GM12878 (cell line): ENCODE data around the gene DCAF11. TPM values are rescaled to one million over a fixed set of nuclear protein-coding genes. Genes with fewer than 3 reads are reported as not detected.
A peak's percentile ranks its signal among the peaks of the same experiment; 100 is the strongest.

Experiments
- BACH1 ChIP-seq: fragments of 450-650 bp; IDR thresholded peaks from 2 replicates; pipeline ENCODE4 v1.6.1; 2017; ENCODE audit warnings: mild to moderate bottlenecking, borderline replicate concordance
- CBFB ChIP-seq: IDR thresholded peaks from 2 replicates; pipeline ENCODE4 v1.6.1; 2016; ENCODE audit warnings: antibody characterized with exemption, low read depth
- CHD2 ChIP-seq: IDR thresholded peaks from 2 replicates; pipeline ENCODE4 v1.6.1; 2011; ENCODE audit warnings: low read depth, low read length, improper control_type of control experiment, borderline replicate concordance
- CREM ChIP-seq: IDR thresholded peaks from 2 replicates; pipeline ENCODE4 v1.6.1; 2014; ENCODE audit warnings: antibody characterized with exemption, low read depth
- DPF2 ChIP-seq: fragments of 450-650 bp; IDR thresholded peaks from 2 replicates; pipeline ENCODE4 v1.6.1; 2017; ENCODE audit warnings: mild to moderate bottlenecking
- E2F4 ChIP-seq: IDR thresholded peaks from 2 replicates; pipeline ENCODE4 v1.6.1; 2012; ENCODE audit warnings: low read depth, low read length, improper control_type of control experiment
- EGR1 ChIP-seq, 2 experiments: IDR thresholded peaks; 1 replicate in 1 of 2; 2 replicates in 1 of 2; pipeline ENCODE4 v1.6.1; 2011 to 2012; ENCODE audit warnings: low read depth in 2 of 2, low read length in 2 of 2, borderline replicate concordance in 1 of 2, mild to moderate bottlenecking in 1 of 2, moderate library complexity in 1 of 2
- EZH2 ChIP-seq: IDR thresholded peaks from 2 replicates; pipeline ENCODE4 v1.6.1; 2012; ENCODE audit warnings: low read depth, mild to moderate bottlenecking, control low read depth, inconsistent platforms, low read length, borderline replicate concordance; ENCODE audit not compliant: control insufficient read depth
- FOS ChIP-seq: IDR thresholded peaks from 3 replicates; pipeline ENCODE4 v1.6.1; 2011; ENCODE audit warnings: borderline replicate concordance; ENCODE audit not compliant: insufficient read length; ENCODE audit errors: extremely low read depth
- HCFC1 ChIP-seq: fragments of 150-350 bp; IDR thresholded peaks from 2 replicates; pipeline ENCODE4 v1.6.1; 2014; ENCODE audit warnings: low read length
- IKZF1 ChIP-seq: fragments of 450-650 bp; conservative IDR thresholded peaks from 2 replicates; pipeline ENCODE4 v1.6.1; 2017; ENCODE audit warnings: antibody characterized with exemption, mild to moderate bottlenecking
- IRF3 ChIP-seq: fragments of 450-650 bp; IDR thresholded peaks from 2 replicates; pipeline ENCODE4 v1.6.1; 2014; ENCODE audit warnings: mild to moderate bottlenecking
- LARP7 ChIP-seq: fragments of 450-650 bp; IDR thresholded peaks from 2 replicates; pipeline ENCODE4 v1.6.1; 2017; ENCODE audit warnings: mild to moderate bottlenecking
- MLLT1 ChIP-seq: fragments of 450-650 bp; IDR thresholded peaks from 2 replicates; pipeline ENCODE4 v1.6.1; 2016; ENCODE audit warnings: mild to moderate bottlenecking
- NBN ChIP-seq: fragments of 450-650 bp; IDR thresholded peaks from 2 replicates; pipeline ENCODE4 v1.6.1; 2016
- NFXL1 ChIP-seq: fragments of 450-650 bp; IDR thresholded peaks from 2 replicates; pipeline ENCODE4 v1.6.1; 2017; ENCODE audit warnings: antibody characterized with exemption, mild to moderate bottlenecking, borderline replicate concordance
- PAX8 ChIP-seq: fragments of 450-650 bp; IDR thresholded peaks from 2 replicates; pipeline ENCODE4 v1.6.1; 2017; ENCODE audit warnings: mild to moderate bottlenecking, moderate library complexity
- POU2F2 ChIP-seq: IDR thresholded peaks from 3 replicates; pipeline ENCODE4 v1.6.1; 2011; ENCODE audit warnings: low read depth, mild to moderate bottlenecking, low read length, borderline replicate concordance
- RB1 ChIP-seq: fragments of 450-650 bp; formaldehyde crosslinking; IDR thresholded peaks from 2 replicates; pipeline ENCODE4 v1.6.1; 2017; ENCODE audit warnings: mild to moderate bottlenecking, borderline replicate concordance
- RBBP5 ChIP-seq: fragments of 200-600 bp; sonication (generic); conservative IDR thresholded peaks from 2 replicates; pipeline ENCODE4 v1.6.1; 2016
- RELB ChIP-seq: fragments of 450-650 bp; IDR thresholded peaks from 2 replicates; pipeline ENCODE4 v1.6.1; 2017; ENCODE audit warnings: low read depth, mild to moderate bottlenecking, moderate library complexity
- SKIL ChIP-seq: fragments of 450-650 bp; IDR thresholded peaks from 2 replicates; pipeline ENCODE4 v1.6.1; 2017; ENCODE audit warnings: mild to moderate bottlenecking, low read depth, inconsistent platforms; ENCODE audit not compliant: poor library complexity, severe bottlenecking
- SMARCA5 ChIP-seq: fragments of 450-650 bp; IDR thresholded peaks from 2 replicates; pipeline ENCODE4 v1.6.1; 2017; ENCODE audit warnings: mild to moderate bottlenecking
- STAT1 ChIP-seq: fragments of 450-650 bp; conservative IDR thresholded peaks from 2 replicates; pipeline ENCODE4 v1.6.1; 2014; ENCODE audit warnings: antibody characterized with exemption, mild to moderate bottlenecking
- WRNIP1 ChIP-seq: IDR thresholded peaks from 2 replicates; pipeline ENCODE4 v1.6.1; 2011; ENCODE audit warnings: low read depth, low read length, improper control_type of control experiment, borderline replicate concordance
- ZNF207 ChIP-seq: fragments of 450-650 bp; IDR thresholded peaks from 2 replicates; pipeline ENCODE4 v1.6.1; 2014; ENCODE audit warnings: antibody characterized with exemption, mild to moderate bottlenecking, borderline replicate concordance
- ZNF274 ChIP-seq: IDR thresholded peaks from one replicate; pipeline ENCODE4 v1.8.0; 2011; ENCODE audit not compliant: insufficient read length, insufficient read depth
- polyA plus RNA-seq, 11 experiments: library from polyadenylated mRNA; depleted of rRNA in 4 of 11; unstranded in 6 of 11; stranded (reverse) in 5 of 11; fragments of >200 nt; fragmentation: Nextera tagmentation in 4 of 11; fragmentation: Illumina TruSeq in 1 of 11; extraction: Ambion mirVana in 4 of 11; extraction: Trizol in 1 of 11; gene quantifications; 1 replicate in 1 of 11; 2 replicates in 10 of 11; pipeline versions ENCODE4 v1.2.1 to v1.2.3, GENCODE V29; 2011 to 2016; ENCODE audit warnings: inconsistent platforms in 2 of 11, missing spikeins in 2 of 11, low read depth in 1 of 11
- total RNA-seq, 4 experiments: library from RNA; depleted of rRNA in 3 of 4; stranded (reverse); fragments of >200 nt in 3 of 4; fragmentation: Illumina TruSeq in 1 of 4; extraction: Trizol in 1 of 4; gene quantifications; 2 replicates each; pipeline versions ENCODE4 v1.2.1 to v1.2.3, GENCODE V29; 2013 to 2021

DCAF11 gene
- total and polyA plus RNA-seq, 10 of the 15 experiments (the other 5 are each of a cell fraction or from before 2014, with no cell fraction given): 13.4 to 91.2 (median 68.7) TPM

GRCh38 chr14:24162093-24162492, 47.5 kb downstream of the DCAF11 start (continued):
- TF ChIP-seq PAX8 (no peak), FOS (no peak), RELB (no peak), STAT1 (0 out of 2 replicates have a peak, but pooled peaks have one; percentile 33), WRNIP1 (peak; percentile 93; the same call in 1 of the 2 replicates), HCFC1 (no peak), RB1 (no peak), POU2F2 (peak; percentile 30; the same call in 1 of the 3 replicates), EZH2 (no peak), IRF3 (no peak), IKZF1 (peak; percentile 19; the same call in 1 of the 2 replicates), ZNF207 (no peak), E2F4 (no peak), CHD2 (no peak), RBBP5 (no peak), MLLT1 (no peak), NFXL1 (no peak), EGR1 (IDR thresholded peaks at IDR 0.05; ENCODE audit: borderline replicate concordance in 1 of 2, low read depth in 2 of 2, low read length in 2 of 2) (no peak), NBN (no peak), SKIL (no peak), ZNF274 (no peak), LARP7 (peak; percentile 66), BACH1 (0 out of 2 replicates have a peak, but pooled peaks have one; percentile 40), DPF2 (no peak), CBFB (no peak), SMARCA5 (no peak), CREM (no peak)
